Measurements from ENCODE around the gene TAF3.
"Not testable (repeated sequence)": the region's sequence is repeated elsewhere in the genome, so short reads cannot be mapped to it uniquely, and the experiment has no call there.

Gene TAF3

DNA sequence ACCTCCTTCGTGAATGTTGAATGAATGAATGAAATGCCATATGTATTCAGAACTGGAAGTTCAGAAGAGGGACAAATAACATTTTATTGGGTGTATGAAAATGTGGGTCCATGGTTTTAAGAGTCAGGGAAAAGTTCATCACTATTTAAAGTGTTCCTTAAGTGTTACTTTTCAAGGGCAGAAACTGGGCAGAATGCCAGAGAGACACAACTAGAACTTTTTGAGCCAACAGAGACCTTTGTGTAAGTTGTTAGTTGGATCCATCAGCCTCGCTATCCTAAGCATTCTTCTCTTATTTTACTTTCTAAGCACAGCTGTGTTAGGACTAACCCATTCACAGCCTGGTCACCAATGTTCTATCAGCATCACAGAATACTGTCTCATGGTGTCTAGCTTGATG is 13.6 kb upstream of the TAF3 start:
- no peak overlapping the region for H3K27ac ChIP-seq
- H3K4me3 ChIP-seq (ENCODE audit: low read depth in 1 of 2, low read length in 1 of 2) = no peak overlapping the region
- H3K27me3 ChIP-seq = no peaks in the 10 kb centered on the region
- no peaks in the 10 kb centered on the region for H3K4me1 ChIP-seq (ENCODE audit: control insufficient read depth in 1 of 2, insufficient read depth in 1 of 2, low read depth in 1 of 2, low read length in 1 of 2)
- peaks cover 84% of the 10 kb centered on the region for H3K36me3 ChIP-seq
- H3K9me3 ChIP-seq = no peaks in the 10 kb centered on the region
- TF ChIP-seq, protein P1, sequence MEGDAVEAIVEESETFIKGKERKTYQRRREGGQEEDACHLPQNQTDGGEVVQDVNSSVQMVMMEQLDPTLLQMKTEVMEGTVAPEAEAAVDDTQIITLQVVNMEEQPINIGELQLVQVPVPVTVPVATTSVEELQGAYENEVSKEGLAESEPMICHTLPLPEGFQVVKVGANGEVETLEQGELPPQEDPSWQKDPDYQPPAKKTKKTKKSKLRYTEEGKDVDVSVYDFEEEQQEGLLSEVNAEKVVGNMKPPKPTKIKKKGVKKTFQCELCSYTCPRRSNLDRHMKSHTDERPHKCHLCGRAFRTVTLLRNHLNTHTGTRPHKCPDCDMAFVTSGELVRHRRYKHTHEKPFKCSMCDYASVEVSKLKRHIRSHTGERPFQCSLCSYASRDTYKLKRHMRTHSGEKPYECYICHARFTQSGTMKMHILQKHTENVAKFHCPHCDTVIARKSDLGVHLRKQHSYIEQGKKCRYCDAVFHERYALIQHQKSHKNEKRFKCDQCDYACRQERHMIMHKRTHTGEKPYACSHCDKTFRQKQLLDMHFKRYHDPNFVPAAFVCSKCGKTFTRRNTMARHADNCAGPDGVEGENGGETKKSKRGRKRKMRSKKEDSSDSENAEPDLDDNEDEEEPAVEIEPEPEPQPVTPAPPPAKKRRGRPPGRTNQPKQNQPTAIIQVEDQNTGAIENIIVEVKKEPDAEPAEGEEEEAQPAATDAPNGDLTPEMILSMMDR (IDR thresholded peaks at IDR 0.05) = no peak

DNA sequence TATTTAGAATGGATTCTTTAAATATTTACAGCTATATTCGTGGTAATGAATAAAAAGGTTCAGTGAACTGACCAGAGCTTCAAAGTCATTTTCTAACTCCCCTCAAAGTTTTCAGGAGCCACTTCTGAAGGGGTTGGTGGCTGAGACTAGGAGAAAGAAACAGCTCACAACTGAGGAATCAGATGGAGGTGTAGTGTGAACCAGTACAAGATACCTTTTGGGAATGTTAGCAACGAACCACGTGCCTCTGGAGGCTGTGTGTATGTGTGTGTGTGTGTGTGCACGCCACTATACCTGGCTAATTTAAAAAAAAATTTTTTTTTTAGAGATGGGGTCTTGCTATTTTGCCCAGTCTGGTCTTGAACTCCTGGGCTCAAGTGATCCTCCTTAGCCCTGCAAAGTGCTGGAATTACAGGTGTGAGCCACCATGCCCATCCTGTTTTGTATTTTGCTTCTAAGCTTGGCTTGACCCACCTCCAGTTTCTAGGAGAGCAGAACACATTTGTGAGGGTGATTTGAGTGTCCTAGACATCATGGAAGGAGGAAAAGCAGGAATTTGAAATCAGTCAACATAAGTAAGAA is 9.5 kb upstream of the TAF3 start:
- Histone ChIP-seq H3K36me3 (peaks cover 44% of the 10 kb centered on the region), H3K27me3 (no peaks in the 10 kb centered on the region), H3K27ac (no peak overlapping the region), H3K4me3 (ENCODE audit: low read depth in 1 of 2, low read length in 1 of 2) (no peak overlapping the region), H3K9me3 (no peaks in the 10 kb centered on the region), H3K4me1 (ENCODE audit: control insufficient read depth in 1 of 2, insufficient read depth in 1 of 2, low read depth in 1 of 2, low read length in 1 of 2) (no peaks in the 10 kb centered on the region)
- TF ChIP-seq, protein P1 (IDR thresholded peaks at IDR 0.05) = no peak

DNA sequence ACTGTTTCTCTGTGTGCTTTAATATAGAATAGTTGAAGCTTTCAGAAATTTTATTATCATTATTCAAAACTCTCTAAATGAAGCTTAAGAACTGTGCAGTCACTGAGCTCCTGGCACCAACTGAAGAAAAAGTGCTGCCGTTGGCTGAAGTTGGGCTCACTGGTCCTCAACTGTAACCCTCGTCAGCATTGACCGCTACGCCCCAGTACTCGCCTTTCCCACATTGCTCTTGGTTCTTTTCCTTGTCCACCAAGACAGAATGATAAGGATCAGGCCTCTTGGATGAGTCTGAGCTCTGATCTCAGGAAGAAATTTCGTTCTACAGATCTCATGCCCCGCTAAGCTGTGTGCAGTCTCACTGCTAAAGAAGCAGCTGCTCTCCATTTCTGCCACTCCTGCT is 7.9 kb upstream of the TAF3 start:
- no peak overlapping the region for H3K27ac ChIP-seq
- TF ChIP-seq, protein P1 (IDR thresholded peaks at IDR 0.05) = no peak

DNA sequence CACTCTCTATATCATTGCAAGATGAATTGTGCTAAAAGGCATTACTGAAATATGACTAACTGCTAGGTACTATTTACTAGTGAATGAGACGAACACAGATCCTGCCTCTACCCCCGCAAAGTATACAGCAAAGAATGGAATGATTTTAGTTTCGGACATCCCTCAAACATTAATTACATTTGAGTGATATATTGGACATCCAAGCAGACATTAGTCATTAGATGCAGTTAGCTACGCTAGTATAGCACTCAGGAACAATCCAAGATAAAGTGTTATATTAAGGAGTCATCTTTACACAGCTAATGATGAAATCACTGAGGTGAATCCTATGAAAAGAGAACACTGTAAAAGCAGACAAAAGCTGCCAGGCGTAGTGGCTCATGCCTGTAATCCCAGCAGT is 7.3 kb upstream of the TAF3 start:
- TF ChIP-seq, protein P1 (IDR thresholded peaks at IDR 0.05) = no peak
- Histone ChIP-seq H3K27ac (no peak overlapping the region), H3K4me1 (ENCODE audit: control insufficient read depth in 1 of 2, insufficient read depth in 1 of 2, low read depth in 1 of 2, low read length in 1 of 2) (no peaks in the 10 kb centered on the region), H3K9me3 (no peaks in the 10 kb centered on the region), H3K36me3 (peaks cover 23% of the 10 kb centered on the region), H3K27me3 (peaks cover 3% of the 10 kb centered on the region), H3K4me3 (ENCODE audit: low read depth in 1 of 2, low read length in 1 of 2) (no peak overlapping the region)

More for the DNA sequence above, 7.9 kb upstream of the TAF3 start:
- H3K4me3 ChIP-seq (ENCODE audit: low read depth in 1 of 2, low read length in 1 of 2) = no peak overlapping the region
- no peaks in the 10 kb centered on the region for H3K27me3 ChIP-seq
- no peaks in the 10 kb centered on the region for H3K4me1 ChIP-seq (ENCODE audit: control insufficient read depth in 1 of 2, insufficient read depth in 1 of 2, low read depth in 1 of 2, low read length in 1 of 2)
- H3K9me3 ChIP-seq = no peaks in the 10 kb centered on the region
- H3K36me3 ChIP-seq = peaks cover 27% of the 10 kb centered on the region

DNA sequence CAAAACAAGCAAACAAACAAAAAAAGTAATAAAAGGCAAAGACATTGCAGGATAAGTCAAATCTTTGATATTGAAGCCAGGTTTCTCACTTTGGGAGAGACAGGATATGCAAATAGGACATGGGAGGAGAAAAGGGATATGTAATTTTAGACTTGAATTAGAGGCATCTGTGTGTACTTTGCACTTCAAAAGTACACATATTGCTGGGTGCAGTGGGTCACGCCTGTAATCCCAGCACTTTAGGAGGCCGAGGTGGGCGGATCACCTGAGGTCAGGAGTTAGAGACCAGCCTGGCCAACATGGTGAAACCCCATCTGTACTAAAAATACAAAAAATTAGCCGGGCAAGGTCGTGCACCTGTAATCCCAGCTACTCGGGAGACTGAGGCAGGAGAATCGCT is 6.6 kb upstream of the TAF3 start:
- H3K9me3 ChIP-seq; H3K27ac ChIP-seq; H3K4me3 ChIP-seq (ENCODE audit: low read depth in 1 of 2, low read length in 1 of 2); H3K4me1 ChIP-seq (ENCODE audit: control insufficient read depth in 1 of 2, insufficient read depth in 1 of 2, low read depth in 1 of 2, low read length in 1 of 2): not testable (repeated sequence)
- Histone ChIP-seq H3K27me3 (peaks cover 10% of the 10 kb centered on the region), H3K36me3 (peaks cover 15% of the 10 kb centered on the region)

DNA sequence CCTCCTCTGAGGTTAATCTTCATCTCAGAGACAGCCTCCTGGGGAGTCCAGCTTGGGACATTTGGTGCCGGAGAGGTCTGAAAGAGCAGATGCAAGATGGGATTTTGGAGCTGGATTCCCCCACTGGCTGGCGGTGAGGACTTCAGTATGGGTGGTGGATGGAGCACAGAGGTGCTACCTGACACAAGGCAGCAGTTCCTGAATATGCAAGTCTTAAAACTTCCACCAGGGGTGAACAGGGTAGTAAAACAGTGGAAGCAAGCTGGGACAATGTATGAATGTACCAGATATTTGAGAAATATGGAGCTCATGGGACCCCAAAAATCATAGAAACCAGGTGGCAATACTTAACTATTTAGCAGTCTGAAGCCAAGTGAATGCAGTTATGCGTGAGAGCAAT is 4.8 kb upstream of the TAF3 start:
- Histone ChIP-seq H3K36me3 (no peaks in the 10 kb centered on the region), H3K27ac (no peak overlapping the region), H3K4me1 (ENCODE audit: control insufficient read depth in 1 of 2, insufficient read depth in 1 of 2, low read depth in 1 of 2, low read length in 1 of 2) (peaks cover 0 to 7% of the 10 kb centered on the region in 2 experiments), H3K9me3 (no peaks in the 10 kb centered on the region), H3K4me3 (ENCODE audit: low read depth in 1 of 2, low read length in 1 of 2) (no peak overlapping the region), H3K27me3 (peaks cover 18% of the 10 kb centered on the region)
- TF ChIP-seq, protein P1 (IDR thresholded peaks at IDR 0.05) = no peak
